NB4 (cell line): Measurements from ENCODE around the gene TSPAN5.

ENCODE experiments used
- CTCF ChIP-seq: IDR thresholded peaks from one replicate; pipeline ENCODE4 v1.5.1; 2012; ENCODE audit warnings: low read depth, low read length
- MAX ChIP-seq: IDR thresholded peaks from 2 replicates; pipeline ENCODE4 v1.6.1; 2011; ENCODE audit warnings: low read depth, low read length
- MYC ChIP-seq: IDR thresholded peaks from 2 replicates; pipeline ENCODE4 v1.6.1; 2011; ENCODE audit warnings: low read depth, low read length
- POLR2A ChIP-seq: IDR thresholded peaks from 2 replicates; pipeline ENCODE4 v1.6.1; 2011; ENCODE audit warnings: mild to moderate bottlenecking; ENCODE audit not compliant: insufficient read length; ENCODE audit errors: extremely low read depth

- TF ChIP-seq POLR2A (no peak), CTCF (no peak), MYC (no peak), MAX (no peak)
Measured at GRCh38 chr4:98671131-98671530, 12.7 kb upstream of the TSPAN5 start.
